GM23338 (cell line): ENCODE measurements around the gene CAMTA1. TPM values are rescaled to one million over a fixed set of nuclear protein-coding genes. Genes with fewer than 3 reads are reported as not detected.

Source experiments
- ATAC-seq: fragments of 200-7000 bp; cut with Tn5 transposase; 3 replicates; pipeline ENCODE4 v1.9.1; 2020
- DNase-seq: peaks from one replicate; pipeline ENCODE4 v3.0.0-alpha.2; 2015; ENCODE audit warnings: low spot score
- H2AFZ ChIP-seq: fragments of 200-600 bp; sonication (generic); 2 replicates; pipeline ENCODE4 v1.8.0; 2016; ENCODE audit warnings: antibody characterized with exemption, mild to moderate bottlenecking, moderate library complexity
- H3F3A ChIP-seq: fragments of 200-600 bp; sonication (generic); replicated peaks from 2 replicates; pipeline ENCODE4 v1.8.0; 2017; ENCODE audit warnings: antibody characterized with exemption, mixed run types, low read depth
- H3K27ac ChIP-seq: fragments of 200-600 bp; sonication (generic); 2 replicates; pipeline ENCODE4 v1.6.1; 2016; ENCODE audit warnings: low read depth
- H3K27me3 ChIP-seq: fragments of 200-600 bp; sonication (generic); 2 replicates; pipeline ENCODE4 v1.8.0; 2016; ENCODE audit warnings: mild to moderate bottlenecking, mixed run types, moderate library complexity; ENCODE audit not compliant: insufficient read depth
- H3K36me3 ChIP-seq: fragments of 200-600 bp; sonication (generic); 2 replicates; pipeline ENCODE4 v1.8.0; 2016; ENCODE audit warnings: mild to moderate bottlenecking; ENCODE audit not compliant: insufficient read depth
- H3K4me1 ChIP-seq: fragments of 200-600 bp; sonication (generic); 2 replicates; pipeline ENCODE4 v1.8.0; 2016; ENCODE audit warnings: mild to moderate bottlenecking, moderate library complexity; ENCODE audit not compliant: insufficient read depth
- H3K4me2 ChIP-seq: fragments of 200-600 bp; sonication (generic); 2 replicates; pipeline ENCODE4 v1.7.1; 2017; ENCODE audit warnings: mixed run types
- H3K4me3 ChIP-seq: fragments of 200-600 bp; sonication (generic); 2 replicates; pipeline ENCODE4 v1.6.1; 2016; ENCODE audit warnings: mixed run types
- H3K79me2 ChIP-seq: fragments of 200-600 bp; sonication (generic); replicated peaks from 2 replicates; pipeline ENCODE4 v1.8.0; 2017; ENCODE audit warnings: mild to moderate bottlenecking; ENCODE audit not compliant: insufficient read depth
- H3K9me2 ChIP-seq: fragments of 200-600 bp; sonication (generic); 2 replicates; pipeline ENCODE4 v1.8.0; 2017; ENCODE audit not compliant: insufficient read depth
- H4K20me1 ChIP-seq: fragments of 200-600 bp; sonication (generic); replicated peaks from 2 replicates; pipeline ENCODE4 v1.8.0; 2017; ENCODE audit warnings: mild to moderate bottlenecking; ENCODE audit not compliant: insufficient read depth
- H3K27ac Mint-ChIP-seq: 2 replicates; pipeline ENCODE4 v1.8.0; 2020; ENCODE audit warnings: inconsistent platforms, mild to moderate bottlenecking, moderate library complexity, mixed read lengths
- H3K27me3 Mint-ChIP-seq: 3 replicates; pipeline ENCODE4 v1.8.0; 2022; ENCODE audit warnings: low read depth, mild to moderate bottlenecking, moderate library complexity, mixed read lengths, inconsistent platforms; ENCODE audit not compliant: insufficient read depth, poor library complexity
- H3K36me3 Mint-ChIP-seq: 3 replicates; pipeline ENCODE4 v1.8.0; 2021; ENCODE audit warnings: low read depth, mild to moderate bottlenecking, inconsistent platforms, moderate library complexity, mixed read lengths
- H3K4me1 Mint-ChIP-seq: 3 replicates; pipeline ENCODE4 v1.8.0; 2020; ENCODE audit warnings: mild to moderate bottlenecking, inconsistent platforms, mixed read lengths
- H3K4me3 Mint-ChIP-seq: 3 replicates; pipeline ENCODE4 v1.8.0; 2021; ENCODE audit warnings: moderate library complexity, mild to moderate bottlenecking, inconsistent platforms, mixed read lengths
- H3K9me3 Mint-ChIP-seq: 3 replicates; pipeline ENCODE4 v1.8.0; 2020; ENCODE audit warnings: moderate library complexity, mild to moderate bottlenecking, inconsistent platforms, mixed read lengths
- EZH2phosphoT487 ChIP-seq: fragments of 200-600 bp; sonication (generic); IDR thresholded peaks from one replicate; pipeline ENCODE4 v1.8.1; 2018; ENCODE audit warnings: antibody characterized with exemption; ENCODE audit not compliant: unreplicated experiment
- NANOG ChIP-seq: IDR thresholded peaks from 2 replicates; pipeline ENCODE4 v1.6.1; 2016; ENCODE audit warnings: antibody characterized with exemption, borderline replicate concordance
- REST ChIP-seq: IDR thresholded peaks from one replicate; pipeline ENCODE4 v1.6.1; 2018; ENCODE audit warnings: antibody characterized with exemption; ENCODE audit not compliant: unreplicated experiment
- polyA plus RNA-seq: library from polyadenylated mRNA; unstranded; fragments of >200 nt; fragmentation: Nextera tagmentation; extraction: Ambion mirVana; gene quantifications from 2 replicates; pipeline ENCODE4 v1.2.1, GENCODE V29; 2016
- total RNA-seq: library from RNA; depleted of rRNA; stranded (reverse); fragments of >200 nt; shearing (Covaris generic); gene quantifications from 2 replicates; pipeline ENCODE4 v1.2.3, GENCODE V29; 2014
- TF ChIP-seq, protein P1 (sequence below): fragments of 250-450 bp; sonication (Bioruptor Pico); IDR thresholded peaks from 2 replicates; pipeline ENCODE4 v1.5.0; 2020; ENCODE audit warnings: mild to moderate bottlenecking, moderate library complexity

Gene CAMTA1
- total and polyA plus RNA-seq, 2 experiments from 2014 or later: 115 to 519 TPM

- TF ChIP-seq, protein P1, sequence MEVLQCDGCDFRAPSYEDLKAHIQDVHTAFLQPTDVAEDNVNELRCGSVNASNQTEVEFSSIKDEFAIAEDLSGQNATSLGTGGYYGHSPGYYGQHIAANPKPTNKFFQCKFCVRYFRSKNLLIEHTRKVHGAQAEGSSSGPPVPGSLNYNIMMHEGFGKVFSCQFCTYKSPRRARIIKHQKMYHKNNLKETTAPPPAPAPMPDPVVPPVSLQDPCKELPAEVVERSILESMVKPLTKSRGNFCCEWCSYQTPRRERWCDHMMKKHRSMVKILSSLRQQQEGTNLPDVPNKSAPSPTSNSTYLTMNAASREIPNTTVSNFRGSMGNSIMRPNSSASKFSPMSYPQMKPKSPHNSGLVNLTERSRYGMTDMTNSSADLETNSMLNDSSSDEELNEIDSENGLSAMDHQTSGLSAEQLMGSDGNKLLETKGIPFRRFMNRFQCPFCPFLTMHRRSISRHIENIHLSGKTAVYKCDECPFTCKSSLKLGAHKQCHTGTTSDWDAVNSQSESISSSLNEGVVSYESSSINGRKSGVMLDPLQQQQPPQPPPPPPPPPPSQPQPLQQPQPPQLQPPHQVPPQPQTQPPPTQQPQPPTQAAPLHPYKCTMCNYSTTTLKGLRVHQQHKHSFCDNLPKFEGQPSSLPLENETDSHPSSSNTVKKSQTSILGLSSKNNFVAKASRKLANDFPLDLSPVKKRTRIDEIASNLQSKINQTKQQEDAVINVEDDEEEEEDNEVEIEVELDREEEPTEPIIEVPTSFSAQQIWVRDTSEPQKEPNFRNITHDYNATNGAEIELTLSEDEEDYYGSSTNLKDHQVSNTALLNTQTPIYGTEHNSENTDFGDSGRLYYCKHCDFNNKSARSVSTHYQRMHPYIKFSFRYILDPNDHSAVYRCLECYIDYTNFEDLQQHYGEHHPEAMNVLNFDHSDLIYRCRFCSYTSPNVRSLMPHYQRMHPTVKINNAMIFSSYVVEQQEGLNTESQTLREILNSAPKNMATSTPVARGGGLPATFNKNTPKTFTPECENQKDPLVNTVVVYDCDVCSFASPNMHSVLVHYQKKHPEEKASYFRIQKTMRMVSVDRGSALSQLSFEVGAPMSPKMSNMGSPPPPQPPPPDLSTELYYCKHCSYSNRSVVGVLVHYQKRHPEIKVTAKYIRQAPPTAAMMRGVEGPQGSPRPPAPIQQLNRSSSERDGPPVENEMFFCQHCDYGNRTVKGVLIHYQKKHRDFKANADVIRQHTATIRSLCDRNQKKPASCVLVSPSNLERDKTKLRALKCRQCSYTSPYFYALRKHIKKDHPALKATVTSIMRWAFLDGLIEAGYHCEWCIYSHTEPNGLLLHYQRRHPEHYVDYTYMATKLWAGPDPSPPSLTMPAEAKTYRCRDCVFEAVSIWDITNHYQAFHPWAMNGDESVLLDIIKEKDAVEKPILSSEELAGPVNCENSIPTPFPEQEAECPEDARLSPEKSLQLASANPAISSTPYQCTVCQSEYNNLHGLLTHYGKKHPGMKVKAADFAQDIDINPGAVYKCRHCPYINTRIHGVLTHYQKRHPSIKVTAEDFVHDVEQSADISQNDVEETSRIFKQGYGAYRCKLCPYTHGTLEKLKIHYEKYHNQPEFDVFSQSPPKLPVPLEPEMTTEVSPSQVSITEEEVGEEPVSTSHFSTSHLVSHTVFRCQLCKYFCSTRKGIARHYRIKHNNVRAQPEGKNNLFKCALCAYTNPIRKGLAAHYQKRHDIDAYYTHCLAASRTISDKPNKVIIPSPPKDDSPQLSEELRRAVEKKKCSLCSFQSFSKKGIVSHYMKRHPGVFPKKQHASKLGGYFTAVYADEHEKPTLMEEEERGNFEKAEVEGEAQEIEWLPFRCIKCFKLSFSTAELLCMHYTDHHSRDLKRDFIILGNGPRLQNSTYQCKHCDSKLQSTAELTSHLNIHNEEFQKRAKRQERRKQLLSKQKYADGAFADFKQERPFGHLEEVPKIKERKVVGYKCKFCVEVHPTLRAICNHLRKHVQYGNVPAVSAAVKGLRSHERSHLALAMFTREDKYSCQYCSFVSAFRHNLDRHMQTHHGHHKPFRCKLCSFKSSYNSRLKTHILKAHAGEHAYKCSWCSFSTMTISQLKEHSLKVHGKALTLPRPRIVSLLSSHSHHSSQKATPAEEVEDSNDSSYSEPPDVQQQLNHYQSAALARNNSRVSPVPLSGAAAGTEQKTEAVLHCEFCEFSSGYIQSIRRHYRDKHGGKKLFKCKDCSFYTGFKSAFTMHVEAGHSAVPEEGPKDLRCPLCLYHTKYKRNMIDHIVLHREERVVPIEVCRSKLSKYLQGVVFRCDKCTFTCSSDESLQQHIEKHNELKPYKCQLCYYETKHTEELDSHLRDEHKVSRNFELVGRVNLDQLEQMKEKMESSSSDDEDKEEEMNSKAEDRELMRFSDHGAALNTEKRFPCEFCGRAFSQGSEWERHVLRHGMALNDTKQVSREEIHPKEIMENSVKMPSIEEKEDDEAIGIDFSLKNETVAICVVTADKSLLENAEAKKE (CRISPR knock-in tag): no peak
Measured at GRCh38 chr1:7527733-7528045, 742.4 kb downstream of the CAMTA1 start (continued).

GRCh38 chr1:7528386-7529198, 743.3 kb downstream of the CAMTA1 start:
- Histone ChIP-seq H4K20me1 (no peaks in the 10 kb centered on the region), H3K4me2 (no peak overlapping the region), H2AFZ (no peak overlapping the region), H3K27ac (no peak overlapping the region), H3K79me2 (no peaks in the 10 kb centered on the region), H3K36me3 (no peaks in the 10 kb centered on the region), H3K4me1 (0 out of 2 replicates have a peak, but pooled peaks cover 3% of the 10 kb centered on the region), H3K27me3 (no peaks in the 10 kb centered on the region), H3F3A (no peaks in the 10 kb centered on the region), H3K4me3 (no peak overlapping the region), H3K9me2 (0 out of 2 replicates have a peak, but pooled peaks cover 2% of the 10 kb centered on the region)
- Mint-ChIP-seq H3K4me1 (peaks cover 7% of the 10 kb centered on the region), H3K27me3 (peaks cover 5% of the 10 kb centered on the region), H3K36me3 (no peaks in the 10 kb centered on the region; the same call in 2 of the 3 replicates), H3K4me3 (no peak overlapping the region), H3K9me3 (no peaks in the 10 kb centered on the region; the same call in 1 of the 3 replicates), H3K27ac (no peak overlapping the region)
- ATAC-seq (no peak), DNase-seq (no peak)
- TF ChIP-seq, protein P1 (CRISPR knock-in tag): no peak
- TF ChIP-seq EZH2phosphoT487 (no peak), REST (no peak), NANOG (no peak)
